GM18505 (cell line): Measurements from ENCODE around the gene TBC1D3G.
"Not testable (repeated sequence)": the region's sequence is repeated elsewhere in the genome, so short reads cannot be mapped to it uniquely, and the experiment has no call there.

Experiments
- ATAC-seq: cut with Tn5 transposase; IDR thresholded peaks from one replicate; pipeline ENCODE4 v1.9.1; 2021; ENCODE audit not compliant: unreplicated experiment

TBC1D3G gene

GRCh38 chr17:36323584-36323983, at the start of gene TBC1D3G:
TBC1D3G (plus strand) TSS chr17:36323884; CDS start chr17:36325412, 1,528 bp downstream.
- not testable (repeated sequence) for ATAC-seq

GRCh38 chr17:36283256-36283655, 40.4 kb upstream of the TBC1D3G start:
- not testable (repeated sequence) for ATAC-seq

- not testable (repeated sequence) for ATAC-seq
Observed at GRCh38 chr17:36284219-36284618, 39.5 kb upstream of the TBC1D3G start.

- ATAC-seq, result not testable (repeated sequence)
Observed at GRCh38 chr17:36289965-36290612, 33.6 kb upstream of the TBC1D3G start.

GRCh38 chr17:36295161-36295560, 28.5 kb upstream of the TBC1D3G start:
- not testable (repeated sequence) for ATAC-seq

GRCh38 chr17:36315736-36316135, 7.9 kb upstream of the TBC1D3G start:
- not testable (repeated sequence) for ATAC-seq

GRCh38 chr17:36362496-36362895, 38.8 kb downstream of the TBC1D3G start:
- not testable (repeated sequence) for ATAC-seq

GRCh38 chr17:36375938-36376337, 52.3 kb downstream of the TBC1D3G start:
- not testable (repeated sequence) for ATAC-seq
